ENCODE measurements around the gene ZIC3. TPM values are rescaled to one million over a fixed set of nuclear protein-coding genes. Genes with fewer than 3 reads are reported as not detected.

ZIC3 gene
- total RNA-seq, 1 experiment from 2014 or later: 8.9 TPM

DNA sequence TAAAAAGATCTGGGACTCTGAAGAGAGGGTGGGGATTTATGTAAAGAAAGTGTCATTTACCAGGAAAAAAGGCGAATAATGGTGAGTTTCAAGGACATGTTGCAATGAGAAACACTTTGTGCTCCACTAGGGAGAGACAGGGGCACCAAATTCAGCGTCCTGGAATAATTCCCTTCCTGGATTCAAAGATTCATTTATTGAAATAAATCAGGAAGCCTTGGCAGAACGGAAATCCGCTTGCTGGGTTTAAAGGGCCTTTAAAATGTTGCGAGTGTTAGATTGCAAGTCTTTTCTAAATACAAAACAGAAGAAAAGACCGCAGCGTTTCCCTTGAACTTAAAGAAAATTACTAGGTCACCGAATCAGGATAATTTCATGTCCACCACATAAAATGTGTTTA lies 3.8 kb upstream of the ZIC3 start:
- Histone ChIP-seq H3K27me3 (replicated peaks; ENCODE audit: insufficient read depth, low read depth, low read length, poor library complexity) (no peaks in the 10 kb centered on the region), H3K4me3 (ENCODE audit: low read depth, low read length, poor library complexity, severe bottlenecking) (peak overlapping the region; percentile 5), H3K4me1 (ENCODE audit: insufficient read depth, low read length, poor library complexity, severe bottlenecking) (peaks cover 44% of the 10 kb centered on the region), H3K27ac (ENCODE audit: low read depth, low read length, poor library complexity, severe bottlenecking) (peak overlapping the region; percentile 66), H3K36me3 (ENCODE audit: insufficient read depth, low read length, poor library complexity, severe bottlenecking) (no peaks in the 10 kb centered on the region), H3K9me3 (ENCODE audit: low read depth, low read length, poor library complexity, severe bottlenecking) (no peaks in the 10 kb centered on the region)
- intact Hi-C loops (cut with micrococcal nuclease; ENCODE audit: unreplicated experiment): loop anchor here (5.0 kb wide), 1 partner anchor 365 kb away; no protein-coding TSS in a partner anchor
- CTCF ChIA-PET: no interaction called here
- no peak for TF ChIP-seq EZH2 (IDR thresholded peaks at IDR 0.05; ENCODE audit: borderline replicate concordance, low read depth, low read length, poor library complexity, severe bottlenecking)
- TF ChIP-seq, protein P1, sequence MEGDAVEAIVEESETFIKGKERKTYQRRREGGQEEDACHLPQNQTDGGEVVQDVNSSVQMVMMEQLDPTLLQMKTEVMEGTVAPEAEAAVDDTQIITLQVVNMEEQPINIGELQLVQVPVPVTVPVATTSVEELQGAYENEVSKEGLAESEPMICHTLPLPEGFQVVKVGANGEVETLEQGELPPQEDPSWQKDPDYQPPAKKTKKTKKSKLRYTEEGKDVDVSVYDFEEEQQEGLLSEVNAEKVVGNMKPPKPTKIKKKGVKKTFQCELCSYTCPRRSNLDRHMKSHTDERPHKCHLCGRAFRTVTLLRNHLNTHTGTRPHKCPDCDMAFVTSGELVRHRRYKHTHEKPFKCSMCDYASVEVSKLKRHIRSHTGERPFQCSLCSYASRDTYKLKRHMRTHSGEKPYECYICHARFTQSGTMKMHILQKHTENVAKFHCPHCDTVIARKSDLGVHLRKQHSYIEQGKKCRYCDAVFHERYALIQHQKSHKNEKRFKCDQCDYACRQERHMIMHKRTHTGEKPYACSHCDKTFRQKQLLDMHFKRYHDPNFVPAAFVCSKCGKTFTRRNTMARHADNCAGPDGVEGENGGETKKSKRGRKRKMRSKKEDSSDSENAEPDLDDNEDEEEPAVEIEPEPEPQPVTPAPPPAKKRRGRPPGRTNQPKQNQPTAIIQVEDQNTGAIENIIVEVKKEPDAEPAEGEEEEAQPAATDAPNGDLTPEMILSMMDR (conservative IDR thresholded peaks at IDR 0.05; ENCODE audit: low read depth, low read length): 0 out of 2 replicates have a peak, but pooled peaks have one; percentile 10
- no TSS peak for BruUV-seq (replicated peaks)
- DNase-seq (ENCODE audit: low spot score): peak; percentile 95
- POLR2A ChIA-PET (ENCODE audit: low non-redundant PET): no interaction called here

DNA sequence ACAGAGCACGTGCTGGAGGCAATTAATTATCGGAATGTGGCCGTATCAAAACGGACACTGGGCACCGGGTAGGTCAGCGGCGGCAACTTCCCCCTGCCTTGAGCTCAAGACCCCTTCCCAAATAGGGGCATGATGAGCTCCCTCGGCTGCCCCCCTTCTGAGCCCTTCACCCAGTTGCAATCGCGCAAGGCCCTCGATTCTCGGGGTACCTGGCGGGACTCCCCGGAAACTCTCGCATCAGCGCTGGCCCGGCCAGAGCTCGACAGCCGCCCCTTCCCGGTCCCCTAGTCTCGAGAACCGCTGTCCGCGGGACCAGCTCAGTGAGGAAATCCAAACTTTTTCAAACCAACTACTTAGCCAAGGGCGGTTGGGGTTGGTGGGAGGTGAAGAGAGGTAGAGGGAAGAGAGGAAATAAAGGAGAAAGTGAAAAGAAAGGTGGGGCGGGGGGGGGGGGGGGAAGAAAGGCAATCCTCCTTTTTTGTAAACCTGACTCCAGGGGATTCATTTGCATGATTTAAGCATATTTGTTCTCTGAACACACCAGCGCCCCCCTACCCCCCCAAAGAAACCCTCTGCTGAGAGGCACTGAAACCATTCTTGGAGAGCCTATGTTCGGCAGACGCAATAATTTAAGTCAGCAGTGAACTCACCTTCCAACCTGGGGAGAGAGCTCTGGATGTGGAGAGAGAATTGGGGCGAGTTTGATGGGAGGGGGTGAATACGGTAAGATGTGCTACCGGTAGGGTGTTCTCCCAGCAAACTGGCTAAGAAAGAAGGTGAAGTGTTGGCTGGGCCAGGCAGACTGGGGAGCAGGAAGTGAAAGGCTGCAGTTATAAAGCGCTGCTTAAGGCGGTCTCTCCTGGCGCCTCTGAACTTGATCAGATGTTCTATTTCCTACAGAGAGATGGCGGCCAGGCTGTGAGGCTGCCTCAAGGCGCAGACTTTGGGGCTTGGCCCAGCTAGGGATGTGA lies 2.0 kb upstream of the ZIC3 start:
- intact Hi-C loops (cut with micrococcal nuclease; ENCODE audit: unreplicated experiment): loop anchor here (5.0 kb wide), 1 partner anchor 363 kb away; no protein-coding TSS in a partner anchor
- Histone ChIP-seq H3K27me3 (replicated peaks; ENCODE audit: insufficient read depth, low read depth, low read length, poor library complexity) (no peaks in the 10 kb centered on the region), H3K9me3 (ENCODE audit: low read depth, low read length, poor library complexity, severe bottlenecking) (no peaks in the 10 kb centered on the region), H3K27ac (ENCODE audit: low read depth, low read length, poor library complexity, severe bottlenecking) (no peak overlapping the region), H3K36me3 (ENCODE audit: insufficient read depth, low read length, poor library complexity, severe bottlenecking) (no peaks in the 10 kb centered on the region), H3K4me3 (ENCODE audit: low read depth, low read length, poor library complexity, severe bottlenecking) (no peak overlapping the region), H3K4me1 (ENCODE audit: insufficient read depth, low read length, poor library complexity, severe bottlenecking) (peaks cover 44% of the 10 kb centered on the region)
- ChIA-PET CTCF (no interaction called here), POLR2A (ENCODE audit: low non-redundant PET) (no interaction called here)
- BruUV-seq (replicated peaks): no TSS peak
- DNase-seq (ENCODE audit: low spot score): no peak
- TF ChIP-seq, protein P1 (conservative IDR thresholded peaks at IDR 0.05; ENCODE audit: low read depth, low read length): no peak
- no peak for TF ChIP-seq EZH2 (IDR thresholded peaks at IDR 0.05; ENCODE audit: borderline replicate concordance, low read depth, low read length, poor library complexity, severe bottlenecking)

DNA sequence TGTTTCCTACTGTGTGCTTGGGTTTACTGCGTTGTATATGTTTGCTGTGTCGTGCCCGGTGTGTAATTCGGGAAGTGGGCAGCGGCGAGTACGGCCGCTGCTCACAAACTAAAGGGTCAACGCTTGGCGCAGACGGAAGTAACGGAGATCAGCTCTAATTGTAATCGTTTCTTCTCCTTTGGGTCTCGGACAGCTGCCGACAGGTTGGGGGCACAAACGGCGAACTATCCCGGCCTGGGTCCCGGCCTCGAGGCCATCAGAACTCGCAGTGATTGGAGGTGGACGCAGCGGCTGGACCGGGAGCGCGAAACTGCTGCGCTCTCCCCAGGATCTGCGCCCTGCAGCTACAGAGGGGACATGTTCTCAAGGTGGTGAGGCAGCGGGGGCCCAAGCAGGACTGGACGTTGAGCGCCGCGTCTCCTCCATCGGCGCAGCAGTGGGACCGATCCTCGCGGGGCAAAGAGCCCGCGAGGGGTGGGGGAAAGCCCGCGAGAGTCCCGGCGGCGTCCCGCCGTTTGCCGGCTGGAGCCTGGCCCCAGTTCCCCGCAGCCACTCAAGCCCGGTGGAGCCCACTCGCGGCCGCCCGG lies 516 bp upstream of the ZIC3 start:
- no peaks in the 10 kb centered on the region for H3K9me3 ChIP-seq (ENCODE audit: low read depth, low read length, poor library complexity, severe bottlenecking)
- H3K27ac ChIP-seq (ENCODE audit: low read depth, low read length, poor library complexity, severe bottlenecking): peak overlapping the region; percentile 64
- no peak for TF ChIP-seq EZH2 (IDR thresholded peaks at IDR 0.05; ENCODE audit: borderline replicate concordance, low read depth, low read length, poor library complexity, severe bottlenecking)
- no TSS peak for BruUV-seq (replicated peaks)
- H3K36me3 ChIP-seq (ENCODE audit: insufficient read depth, low read length, poor library complexity, severe bottlenecking): peaks cover 6% of the 10 kb centered on the region
- H3K27me3 ChIP-seq (replicated peaks; ENCODE audit: insufficient read depth, low read depth, low read length, poor library complexity): no peaks in the 10 kb centered on the region
- peak overlapping the region; percentile 58 for H3K4me3 ChIP-seq (ENCODE audit: low read depth, low read length, poor library complexity, severe bottlenecking)
- ChIA-PET CTCF (no interaction called here), POLR2A (ENCODE audit: low non-redundant PET) (no interaction called here)
- intact Hi-C loops (cut with micrococcal nuclease; ENCODE audit: unreplicated experiment): loop anchor here (5.0 kb wide), 1 partner anchor 138 kb away; no protein-coding TSS in a partner anchor
- DNase-seq (ENCODE audit: low spot score): no peak
- peaks cover 38% of the 10 kb centered on the region for H3K4me1 ChIP-seq (ENCODE audit: insufficient read depth, low read length, poor library complexity, severe bottlenecking)
